Vagina (tissue), 2 donors: Measurements from ENCODE around the gene LMO7.

ENCODE experiments used
- CTCF ChIP-seq, 3 experiments: fragments of 450-650 bp in 2 of 3; fragments of 200-600 bp in 1 of 3; sonication (generic) in 1 of 3; IDR thresholded peaks; one replicate each; pipeline ENCODE4 v1.5.1; 2017 to 2019; ENCODE audit warnings: antibody characterized with exemption in 3 of 3, mild to moderate bottlenecking in 2 of 3, moderate library complexity in 2 of 3
- POLR2A ChIP-seq, 2 donors: fragments of 450-650 bp; IDR thresholded peaks; one replicate each; pipeline ENCODE4 v1.6.1; 2017; ENCODE audit warnings: antibody characterized with exemption in 2 of 2, mild to moderate bottlenecking in 2 of 2, moderate library complexity in 2 of 2
- POLR2AphosphoS5 ChIP-seq, 2 donors: sonication (generic); formaldehyde crosslinking; IDR thresholded peaks; one replicate each; pipeline ENCODE4 v1.9.0; 2017; ENCODE audit warnings: antibody characterized with exemption in 2 of 2, mild to moderate bottlenecking in 2 of 2, low read depth in 1 of 2; ENCODE audit not compliant: insufficient read depth in 1 of 2

- TF ChIP-seq CTCF (IDR thresholded peaks at IDR 0.05) (no peak), POLR2AphosphoS5 (IDR thresholded peaks at IDR 0.05; ENCODE audit: insufficient read depth in 1 of 2, low read depth in 1 of 2) (no peak), POLR2A (IDR thresholded peaks at IDR 0.05) (no peak)
Observed at GRCh38 chr13:75770592-75771011, 134.5 kb downstream of the LMO7 start.
